SK-N-SH treated with all-trans-retinoic acid at 6 μM for 48 hours (cell line): ENCODE measurements around the gene RSRP1.
A peak's percentile ranks its signal among the peaks of the same experiment; 100 is the strongest.
"Not testable (repeated sequence)": the region's sequence is repeated elsewhere in the genome, so short reads cannot be mapped to it uniquely, and the experiment has no call there.

Source experiments
- ATAC-seq: fragments of 200-7000 bp; cut with Tn5 transposase; 3 replicates; pipeline ENCODE4 v1.9.1; 2020; ENCODE audit warnings: mild to moderate bottlenecking, moderate library complexity
- BACH2 ChIP-seq: fragments of 250-450 bp; sonication (Bioruptor Pico); IDR thresholded peaks from 2 replicates; pipeline ENCODE4 v1.9.0; 2021; ENCODE audit warnings: mild to moderate bottlenecking, borderline replicate concordance
- CREB5 ChIP-seq: fragments of 250-450 bp; sonication (Bioruptor Pico); IDR thresholded peaks from 2 replicates; pipeline ENCODE4 v1.5.1; 2020; ENCODE audit warnings: low read depth, mild to moderate bottlenecking, moderate library complexity
- CSDC2 ChIP-seq: fragments of 250-450 bp; sonication (Bioruptor Pico); IDR thresholded peaks from 2 replicates; pipeline ENCODE4 v1.5.0; 2020; ENCODE audit warnings: mild to moderate bottlenecking, moderate library complexity
- CSRNP3 ChIP-seq: fragments of 250-450 bp; sonication (Bioruptor Pico); IDR thresholded peaks from 2 replicates; pipeline ENCODE4 v1.5.1; 2021; ENCODE audit warnings: mild to moderate bottlenecking, moderate library complexity
- ESRRG ChIP-seq: fragments of 250-450 bp; sonication (Bioruptor Pico); IDR thresholded peaks from 2 replicates; pipeline ENCODE4 v1.6.1; 2021; ENCODE audit warnings: mild to moderate bottlenecking
- GLIS3 ChIP-seq: fragments of 250-450 bp; sonication (Bioruptor Pico); IDR thresholded peaks from 2 replicates; pipeline ENCODE4 v1.5.0; 2020; ENCODE audit warnings: mild to moderate bottlenecking, moderate library complexity
- ISL1 ChIP-seq: fragments of 250-450 bp; sonication (Bioruptor Pico); IDR thresholded peaks from 2 replicates; pipeline ENCODE4 v2.1.2; 2022; ENCODE audit warnings: mild to moderate bottlenecking, moderate library complexity
- OSR1 ChIP-seq: fragments of 250-450 bp; sonication (Bioruptor Pico); IDR thresholded peaks from 2 replicates; pipeline ENCODE4 v1.8.0; 2022; ENCODE audit warnings: moderate library complexity, mild to moderate bottlenecking, inconsistent platforms
- POU6F1 ChIP-seq: fragments of 250-450 bp; sonication (Bioruptor Pico); IDR thresholded peaks from 2 replicates; pipeline ENCODE4 v1.8.0; 2021; ENCODE audit warnings: low read depth, mild to moderate bottlenecking, moderate library complexity, borderline replicate concordance
- PPARA ChIP-seq: fragments of 250-450 bp; sonication (Bioruptor Pico); IDR thresholded peaks from 2 replicates; pipeline ENCODE4 v1.5.0; 2020; ENCODE audit warnings: mild to moderate bottlenecking, borderline replicate concordance
- SNAI2 ChIP-seq: fragments of 250-450 bp; sonication (Bioruptor Pico); IDR thresholded peaks from 2 replicates; pipeline ENCODE4 v1.5.0; 2020; ENCODE audit warnings: mild to moderate bottlenecking, moderate library complexity
- TCF4 ChIP-seq: fragments of 250-450 bp; sonication (Bioruptor Pico); IDR thresholded peaks from 2 replicates; pipeline ENCODE4 v1.8.0; 2021; ENCODE audit warnings: mild to moderate bottlenecking, moderate library complexity, borderline replicate concordance
- TOX ChIP-seq: fragments of 250-450 bp; sonication (Bioruptor Pico); IDR thresholded peaks from 2 replicates; pipeline ENCODE4 v1.8.0; 2021; ENCODE audit warnings: mild to moderate bottlenecking, moderate library complexity, borderline replicate concordance
- ZC3H10 ChIP-seq: fragments of 250-450 bp; sonication (Bioruptor Pico); IDR thresholded peaks from 2 replicates; pipeline ENCODE4 v1.5.1; 2021; ENCODE audit warnings: mild to moderate bottlenecking, moderate library complexity
- ZFP3 ChIP-seq: fragments of 250-450 bp; sonication (Bioruptor Pico); IDR thresholded peaks from 2 replicates; pipeline ENCODE4 v1.5.0; 2020; ENCODE audit warnings: mild to moderate bottlenecking, moderate library complexity
- ZFP30 ChIP-seq: fragments of 450-650 bp; formaldehyde crosslinking; IDR thresholded peaks from 2 replicates; pipeline ENCODE4 v1.5.0; 2022; ENCODE audit warnings: mild to moderate bottlenecking, moderate library complexity
- ZNF565 ChIP-seq: fragments of 450-650 bp; formaldehyde crosslinking; conservative IDR thresholded peaks from 2 replicates; pipeline ENCODE4 v1.5.0; 2020; ENCODE audit warnings: low read depth, mild to moderate bottlenecking, moderate library complexity
- ZNF70 ChIP-seq: fragments of 450-650 bp; formaldehyde crosslinking; IDR thresholded peaks from 2 replicates; pipeline ENCODE4 v1.5.0; 2020; ENCODE audit warnings: mild to moderate bottlenecking, moderate library complexity
- ZNF8 ChIP-seq: fragments of 450-650 bp; formaldehyde crosslinking; IDR thresholded peaks from 2 replicates; pipeline ENCODE4 v1.5.0; 2020; ENCODE audit warnings: mild to moderate bottlenecking, moderate library complexity
- TF ChIP-seq, protein P1 (sequence below): fragments of 250-450 bp; sonication (Bioruptor Pico); IDR thresholded peaks from 2 replicates; pipeline ENCODE4 v1.5.0; 2020; ENCODE audit warnings: mild to moderate bottlenecking, moderate library complexity
- TF ChIP-seq, protein P2 (sequence below): fragments of 250-450 bp; sonication (Bioruptor Pico); IDR thresholded peaks from 2 replicates; pipeline ENCODE4 v1.8.0; 2020; ENCODE audit warnings: mild to moderate bottlenecking, moderate library complexity, borderline replicate concordance

The RSRP1 gene

DNA sequence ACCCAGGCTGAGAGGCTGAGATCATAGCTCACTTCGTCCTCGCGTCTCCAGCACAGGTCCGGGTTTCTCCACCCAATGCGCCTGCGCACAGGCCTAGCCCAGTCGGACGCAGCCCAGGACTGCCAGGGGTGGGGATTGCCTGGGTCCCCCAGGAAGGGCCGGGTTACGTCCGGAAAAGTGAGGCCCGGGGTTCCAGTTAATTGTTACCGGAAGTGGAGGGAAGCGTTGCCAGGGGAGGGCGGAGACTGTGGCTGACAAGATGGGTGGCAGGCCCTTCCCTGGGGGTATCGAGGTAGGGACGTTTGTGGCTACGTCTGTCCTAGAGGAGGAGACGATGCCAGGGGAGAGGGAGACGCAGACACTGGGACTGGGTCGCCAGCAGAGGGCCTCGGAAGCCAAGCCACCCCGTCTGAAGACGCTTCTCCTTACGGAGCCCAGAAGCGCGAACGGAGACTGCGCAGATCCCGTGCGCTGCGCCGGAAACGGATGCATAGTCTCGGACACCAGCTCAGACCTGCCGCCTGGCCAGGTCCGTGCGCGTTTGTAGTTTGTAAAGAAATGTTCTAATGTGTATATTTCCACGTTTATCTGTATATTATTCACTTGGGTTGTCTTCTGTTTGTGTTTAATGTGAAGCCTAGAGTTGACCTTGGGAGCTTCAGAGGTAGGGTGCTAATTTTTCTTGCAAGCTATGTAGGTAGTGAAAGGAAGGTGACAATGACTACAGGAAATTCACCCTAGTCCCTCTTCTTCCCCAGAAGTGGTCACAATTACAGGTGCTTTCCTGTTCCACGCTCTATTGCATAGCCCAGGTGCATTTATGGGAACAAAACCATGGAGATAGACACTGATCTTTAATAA is 7.3 kb downstream of the RSRP1 start:
- peak; percentile 89 for ATAC-seq
- no peak; the same call in 1 of the 2 replicates for TF ChIP-seq CSRNP3 (CRISPR knock-in tag)
- TF ChIP-seq ISL1 (CRISPR knock-in tag) = no peak
- TF ChIP-seq GLIS3 (CRISPR knock-in tag) = peak; percentile 57; the same call in 1 of the 2 replicates
- peak; percentile 22; the same call in 1 of the 2 replicates for TF ChIP-seq TOX (CRISPR knock-in tag)
- TF ChIP-seq, protein P1, sequence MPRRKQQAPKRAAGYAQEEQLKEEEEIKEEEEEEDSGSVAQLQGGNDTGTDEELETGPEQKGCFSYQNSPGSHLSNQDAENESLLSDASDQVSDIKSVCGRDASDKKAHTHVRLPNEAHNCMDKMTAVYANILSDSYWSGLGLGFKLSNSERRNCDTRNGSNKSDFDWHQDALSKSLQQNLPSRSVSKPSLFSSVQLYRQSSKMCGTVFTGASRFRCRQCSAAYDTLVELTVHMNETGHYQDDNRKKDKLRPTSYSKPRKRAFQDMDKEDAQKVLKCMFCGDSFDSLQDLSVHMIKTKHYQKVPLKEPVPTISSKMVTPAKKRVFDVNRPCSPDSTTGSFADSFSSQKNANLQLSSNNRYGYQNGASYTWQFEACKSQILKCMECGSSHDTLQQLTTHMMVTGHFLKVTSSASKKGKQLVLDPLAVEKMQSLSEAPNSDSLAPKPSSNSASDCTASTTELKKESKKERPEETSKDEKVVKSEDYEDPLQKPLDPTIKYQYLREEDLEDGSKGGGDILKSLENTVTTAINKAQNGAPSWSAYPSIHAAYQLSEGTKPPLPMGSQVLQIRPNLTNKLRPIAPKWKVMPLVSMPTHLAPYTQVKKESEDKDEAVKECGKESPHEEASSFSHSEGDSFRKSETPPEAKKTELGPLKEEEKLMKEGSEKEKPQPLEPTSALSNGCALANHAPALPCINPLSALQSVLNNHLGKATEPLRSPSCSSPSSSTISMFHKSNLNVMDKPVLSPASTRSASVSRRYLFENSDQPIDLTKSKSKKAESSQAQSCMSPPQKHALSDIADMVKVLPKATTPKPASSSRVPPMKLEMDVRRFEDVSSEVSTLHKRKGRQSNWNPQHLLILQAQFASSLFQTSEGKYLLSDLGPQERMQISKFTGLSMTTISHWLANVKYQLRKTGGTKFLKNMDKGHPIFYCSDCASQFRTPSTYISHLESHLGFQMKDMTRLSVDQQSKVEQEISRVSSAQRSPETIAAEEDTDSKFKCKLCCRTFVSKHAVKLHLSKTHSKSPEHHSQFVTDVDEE (CRISPR knock-in tag) = peak; percentile 22; the same call in 1 of the 2 replicates
- TF ChIP-seq ZNF565 (CRISPR knock-in tag) = no peak
- 0 out of 2 replicates have a peak, but pooled peaks have one; percentile 15 for TF ChIP-seq TCF4 (CRISPR knock-in tag)
- TF ChIP-seq PPARA (CRISPR knock-in tag) = no peak
- TF ChIP-seq ZFP30 (CRISPR knock-in tag) = no peak
- no peak for TF ChIP-seq CREB5 (CRISPR knock-in tag)
- no peak for TF ChIP-seq POU6F1 (CRISPR knock-in tag)
- no peak for TF ChIP-seq SNAI2 (CRISPR knock-in tag)
- TF ChIP-seq, all 23 proteins: peak for 4

DNA sequence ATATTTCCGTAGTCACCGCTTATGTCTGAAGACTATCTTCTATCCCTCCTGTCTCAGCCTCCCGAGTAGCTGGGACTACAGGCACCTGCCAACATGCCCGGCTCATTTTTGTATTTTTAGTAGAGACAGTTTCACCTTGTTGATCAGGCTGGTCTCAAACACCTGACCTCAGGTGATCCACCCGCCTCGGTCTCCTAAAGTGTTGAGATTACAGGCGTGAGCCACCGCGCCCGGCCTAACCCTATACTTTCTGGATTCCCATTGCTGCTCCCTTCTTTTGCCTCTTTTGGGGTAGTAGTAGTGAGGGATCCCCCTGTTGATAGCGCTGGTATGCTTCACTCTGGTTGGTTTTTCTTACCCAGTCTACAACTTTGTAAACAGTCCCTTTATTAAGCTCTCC is 9.2 kb downstream of the RSRP1 start:
- ATAC-seq = no peak
- TF ChIP-seq BACH2 (no peak), OSR1 (CRISPR knock-in tag) (no peak), ZFP30 (CRISPR knock-in tag) (no peak), CSDC2 (no peak), GLIS3 (CRISPR knock-in tag) (no peak), POU6F1 (CRISPR knock-in tag) (no peak), CREB5 (CRISPR knock-in tag) (no peak), ESRRG (CRISPR knock-in tag) (no peak), ZFP3 (no peak), ZC3H10 (CRISPR knock-in tag) (no peak), ZNF70 (CRISPR knock-in tag) (no peak), TCF4 (CRISPR knock-in tag) (no peak), ZNF8 (CRISPR knock-in tag) (no peak)
- TF ChIP-seq, protein P2, sequence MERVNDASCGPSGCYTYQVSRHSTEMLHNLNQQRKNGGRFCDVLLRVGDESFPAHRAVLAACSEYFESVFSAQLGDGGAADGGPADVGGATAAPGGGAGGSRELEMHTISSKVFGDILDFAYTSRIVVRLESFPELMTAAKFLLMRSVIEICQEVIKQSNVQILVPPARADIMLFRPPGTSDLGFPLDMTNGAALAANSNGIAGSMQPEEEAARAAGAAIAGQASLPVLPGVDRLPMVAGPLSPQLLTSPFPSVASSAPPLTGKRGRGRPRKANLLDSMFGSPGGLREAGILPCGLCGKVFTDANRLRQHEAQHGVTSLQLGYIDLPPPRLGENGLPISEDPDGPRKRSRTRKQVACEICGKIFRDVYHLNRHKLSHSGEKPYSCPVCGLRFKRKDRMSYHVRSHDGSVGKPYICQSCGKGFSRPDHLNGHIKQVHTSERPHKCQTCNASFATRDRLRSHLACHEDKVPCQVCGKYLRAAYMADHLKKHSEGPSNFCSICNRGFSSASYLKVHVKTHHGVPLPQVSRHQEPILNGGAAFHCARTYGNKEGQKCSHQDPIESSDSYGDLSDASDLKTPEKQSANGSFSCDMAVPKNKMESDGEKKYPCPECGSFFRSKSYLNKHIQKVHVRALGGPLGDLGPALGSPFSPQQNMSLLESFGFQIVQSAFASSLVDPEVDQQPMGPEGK = no peak
- TF ChIP-seq, protein P1 (CRISPR knock-in tag) = no peak

DNA sequence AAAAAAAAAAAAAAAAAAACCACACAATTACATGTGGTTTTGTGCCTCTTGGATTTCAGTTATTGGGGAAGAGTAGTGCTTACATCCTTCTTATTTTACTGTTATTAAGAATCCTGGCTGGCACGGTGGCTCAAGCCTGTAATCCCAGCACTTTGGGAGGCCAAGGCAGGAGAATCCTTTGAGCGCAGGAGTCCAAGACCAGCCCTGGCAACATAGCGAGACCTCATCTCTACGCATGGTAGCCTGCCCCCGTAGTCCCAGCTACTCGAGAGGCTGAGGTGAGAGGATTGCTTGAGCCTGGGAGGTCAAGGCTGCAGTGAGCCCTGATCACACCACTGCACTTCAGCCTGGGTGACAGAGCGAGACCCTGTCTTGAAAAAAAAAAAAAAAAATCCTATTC is 11.0 kb downstream of the RSRP1 start:
- ATAC-seq = not testable (repeated sequence)
